ENCODE data around the gene SELENBP1.

SELENBP1 gene

GRCh38 chr1:151347523-151348246 is 24.8 kb downstream of the SELENBP1 start:
- TF ChIP-seq CTCF (IDR thresholded peaks at IDR 0.05; ENCODE audit: low read depth, low read length, missing control alignments) = no peak
- Histone ChIP-seq H3K27ac (peak overlapping the region; percentile 96), H3K4me3 (ENCODE audit: low read depth, low read length) (peak overlapping the region; percentile 85), H3K36me3 (replicated peaks) (peaks cover 21% of the 10 kb centered on the region), H3K27me3 (replicated peaks) (no peaks in the 10 kb centered on the region)
- no peak for DNase-seq
- in situ Hi-C loops (cut with HindIII; ENCODE audit: low pct_ligation_motif_present, low sequenced_read_pairs) = no loop called here

- no peak for TF ChIP-seq CTCF (IDR thresholded peaks at IDR 0.05; ENCODE audit: low read depth, low read length, missing control alignments)
- DNase-seq = peak; percentile 98
- in situ Hi-C loops (cut with HindIII; ENCODE audit: low pct_ligation_motif_present, low sequenced_read_pairs) = no loop called here
Measured at GRCh38 chr1:151346769-151347522, 25.6 kb downstream of the SELENBP1 start, which contains the start of gene RFX5. Gene RFX5, minus strand, starts transcription at chr1:151347252. Its CDS starts 932 bp downstream, at chr1:151346320.

GRCh38 chr1:151346082-151346768 is 26.3 kb downstream of the SELENBP1 start:
- H3K27ac ChIP-seq = peak overlapping the region; percentile 96
- in situ Hi-C loops (cut with HindIII; ENCODE audit: low pct_ligation_motif_present, low sequenced_read_pairs) = no loop called here
- H3K27me3 ChIP-seq (replicated peaks) = no peaks in the 10 kb centered on the region
- no peak for TF ChIP-seq CTCF (IDR thresholded peaks at IDR 0.05; ENCODE audit: low read depth, low read length, missing control alignments)
- no peak for DNase-seq
- peak overlapping the region; percentile 85 for H3K4me3 ChIP-seq (ENCODE audit: low read depth, low read length)
- H3K36me3 ChIP-seq (replicated peaks) = peaks cover 23% of the 10 kb centered on the region

More at GRCh38 chr1:151346769-151347522, 25.6 kb downstream of the SELENBP1 start, which contains the start of gene RFX5:
- Histone ChIP-seq H3K36me3 (replicated peaks) (peaks cover 23% of the 10 kb centered on the region), H3K27me3 (replicated peaks) (no peaks in the 10 kb centered on the region), H3K27ac (peak within 1 kb of the TSS; percentile 96), H3K4me3 (ENCODE audit: low read depth, low read length) (peak within 1 kb of the TSS; percentile 85)

GRCh38 chr1:151344291-151344690 is 28.2 kb downstream of the SELENBP1 start:
- no peak overlapping the region for H3K27ac ChIP-seq
- no peak for TF ChIP-seq CTCF (IDR thresholded peaks at IDR 0.05; ENCODE audit: low read depth, low read length, missing control alignments)
- in situ Hi-C loops (cut with HindIII; ENCODE audit: low pct_ligation_motif_present, low sequenced_read_pairs) = no loop called here
- DNase-seq = no peak
- H3K27me3 ChIP-seq (replicated peaks) = no peaks in the 10 kb centered on the region
- no peak overlapping the region for H3K4me3 ChIP-seq (ENCODE audit: low read depth, low read length)
- H3K36me3 ChIP-seq (replicated peaks) = peaks cover 23% of the 10 kb centered on the region

GRCh38 chr1:151343587-151343986 is 28.9 kb downstream of the SELENBP1 start:
- DNase-seq = no peak
- Histone ChIP-seq H3K27me3 (replicated peaks) (no peaks in the 10 kb centered on the region), H3K4me3 (ENCODE audit: low read depth, low read length) (no peak overlapping the region), H3K27ac (no peak overlapping the region), H3K36me3 (replicated peaks) (peaks cover 23% of the 10 kb centered on the region)
- in situ Hi-C loops (cut with HindIII; ENCODE audit: low pct_ligation_motif_present, low sequenced_read_pairs) = no loop called here
- TF ChIP-seq CTCF (IDR thresholded peaks at IDR 0.05; ENCODE audit: low read depth, low read length, missing control alignments) = no peak
